Stimulated activated CD4-positive, alpha-beta T cell treated with anti-CD3 and anti-CD28 coated beads, Interleukin-4, amount 100 ng/mL, for 1 hour (primary cell): ENCODE data around the gene MACC1.
"Not testable (repeated sequence)": the region's sequence is repeated elsewhere in the genome, so short reads cannot be mapped to it uniquely, and the experiment has no call there.

Experiments
- DNase-seq: peaks from one replicate; pipeline ENCODE4 v3.0.0-alpha.2; 2020

The MACC1 gene

GRCh38 chr7:20165146-20165510 lies 52.1 kb downstream of the MACC1 start:
- no peak for DNase-seq

GRCh38 chr7:20164425-20165145 lies 52.6 kb downstream of the MACC1 start:
- no peak for DNase-seq

- no peak for DNase-seq
These were observed 54.5 kb downstream of the MACC1 start for GRCh38 chr7:20162665-20163064.

- no peak for DNase-seq
These were observed 57.9 kb downstream of the MACC1 start for GRCh38 chr7:20159226-20159747.

DNA sequence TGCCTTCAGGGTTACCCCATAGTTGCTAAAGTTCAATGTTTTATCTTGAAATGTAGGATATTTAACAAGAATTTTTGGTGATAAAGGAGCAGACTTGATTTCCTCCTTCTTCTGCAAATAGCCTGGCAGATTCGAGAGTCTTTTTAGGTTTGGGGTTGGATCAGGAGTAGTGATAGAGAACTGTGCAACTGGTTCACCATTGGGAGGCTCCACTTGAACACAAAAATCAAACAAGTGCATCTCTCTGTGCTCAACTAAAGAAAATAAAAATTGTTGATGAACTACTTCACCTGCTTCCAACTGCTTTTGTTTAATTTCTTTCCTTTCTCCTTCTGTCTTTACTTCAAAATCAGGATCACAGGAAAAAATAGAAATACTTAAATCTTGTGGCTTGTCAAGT lies 58.5 kb downstream of the MACC1 start:
- no peak for DNase-seq

DNA sequence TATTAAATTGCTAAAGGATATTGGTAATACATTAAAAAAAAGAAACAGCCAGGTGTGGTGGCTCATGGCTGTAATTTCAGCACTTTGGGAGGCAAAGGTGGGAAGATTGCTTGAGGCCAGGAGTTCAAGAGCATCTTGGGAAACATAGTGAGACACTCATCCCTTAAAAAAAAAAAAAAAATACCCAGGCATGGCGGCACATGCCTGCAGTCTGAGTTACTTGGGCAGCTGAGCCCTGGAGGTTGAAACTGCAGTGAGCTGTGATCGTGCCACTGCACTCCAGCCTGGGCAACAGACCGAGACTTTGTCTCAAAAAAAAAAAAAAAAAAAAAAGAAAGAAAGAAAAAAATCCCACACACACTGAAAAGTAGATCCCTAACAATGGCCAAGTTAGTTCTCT lies 59.7 kb downstream of the MACC1 start:
- DNase-seq: no peak

DNA sequence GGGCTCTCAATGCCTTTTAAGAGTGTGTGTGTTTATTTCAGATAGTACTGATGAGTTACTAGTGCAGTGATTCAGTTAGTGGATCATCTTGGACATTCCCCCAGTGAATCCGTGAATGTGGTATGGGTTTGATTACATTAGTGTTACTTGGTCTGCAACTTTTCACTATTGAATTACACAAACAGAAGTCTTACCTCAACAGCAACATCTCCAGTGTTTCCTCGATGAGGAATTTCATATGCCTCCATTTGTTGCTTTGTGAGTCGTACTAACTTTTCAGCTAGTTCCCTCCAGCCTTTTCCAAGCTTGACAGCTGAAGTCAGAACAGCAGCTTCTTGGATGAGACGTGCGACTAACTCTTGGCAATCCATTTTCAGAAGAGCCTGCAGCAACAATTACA lies 63.2 kb downstream of the MACC1 start:
- no peak for DNase-seq

DNA sequence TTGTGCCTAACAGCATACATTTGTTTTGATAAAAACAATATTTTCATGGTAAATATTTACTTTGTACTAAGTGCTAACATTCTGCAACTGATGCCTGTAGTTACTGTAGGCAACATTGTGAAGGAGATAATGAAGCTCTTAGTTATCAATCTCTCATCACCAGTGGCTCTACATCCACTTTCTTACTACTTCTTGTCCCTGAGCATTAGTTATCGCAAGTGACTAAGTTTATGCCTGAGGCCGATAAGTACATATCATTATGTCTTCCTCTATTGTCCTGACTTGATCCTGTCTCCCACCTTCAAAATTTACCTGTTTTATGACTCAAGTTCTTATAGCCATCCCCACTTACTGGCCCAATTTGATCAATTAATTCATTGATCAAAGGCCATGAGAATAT lies 63.6 kb downstream of the MACC1 start:
- no peak for DNase-seq

GRCh38 chr7:20152511-20152910 lies 64.7 kb downstream of the MACC1 start:
- DNase-seq: no peak

- no peak for DNase-seq
These were observed 65.3 kb downstream of the MACC1 start for GRCh38 chr7:20151708-20152456.

GRCh38 chr7:20146451-20146850 lies 70.7 kb downstream of the MACC1 start:
- DNase-seq: no peak

DNA sequence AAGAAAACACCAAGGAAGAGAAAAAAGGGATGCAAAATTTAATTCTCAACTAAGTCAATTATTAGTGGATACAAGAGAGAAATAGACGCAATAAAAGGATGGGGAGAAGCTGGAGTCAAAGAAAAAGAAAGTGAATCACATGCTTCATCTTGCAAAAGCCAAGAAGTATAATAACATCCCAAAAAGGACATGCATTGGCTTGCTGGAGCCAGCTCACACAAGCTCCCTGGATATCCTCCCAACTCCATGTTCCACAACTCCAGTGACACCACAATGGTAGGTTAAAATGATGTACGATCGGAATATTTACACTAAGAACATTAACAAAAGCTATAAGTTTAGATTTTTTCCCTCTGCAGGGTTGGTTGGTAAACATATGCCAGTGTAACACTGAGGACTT lies 72.4 kb downstream of the MACC1 start:
- no peak for DNase-seq

DNA sequence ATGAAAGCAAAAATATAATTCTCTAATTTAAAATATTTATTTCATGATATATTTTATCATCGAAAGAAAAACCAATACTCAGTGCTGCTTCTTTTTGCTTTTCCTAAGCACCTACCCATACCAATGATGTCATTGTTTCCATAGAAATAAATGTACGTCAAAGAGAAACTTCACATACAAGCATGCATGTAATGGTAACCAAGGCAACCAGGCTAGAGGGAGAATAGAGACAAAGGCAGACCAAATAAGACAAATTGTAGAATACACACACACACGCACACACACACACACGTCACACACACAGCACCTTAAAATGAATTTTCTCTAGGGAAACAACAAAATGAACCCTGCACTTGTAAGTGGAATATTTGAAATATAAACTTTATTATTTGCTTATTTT lies 75.5 kb downstream of the MACC1 start:
- DNase-seq: no peak

DNA sequence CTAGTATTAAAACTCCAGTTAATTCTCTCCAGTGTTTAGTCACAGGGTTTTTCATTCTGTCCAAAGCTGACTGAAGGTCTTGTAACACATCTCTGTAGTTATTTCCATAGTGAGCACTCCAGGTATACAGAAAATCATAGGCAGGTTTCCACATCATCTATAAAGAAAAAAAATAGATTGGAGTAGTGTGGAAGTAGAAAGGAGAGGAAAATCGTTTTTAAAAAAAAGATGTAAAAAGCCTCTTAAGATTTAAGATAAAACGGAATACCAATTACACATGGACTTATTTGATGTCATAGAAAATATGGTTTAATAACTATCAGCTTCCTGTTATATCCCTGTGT lies 76.2 kb downstream of the MACC1 start:
- no peak for DNase-seq

DNA sequence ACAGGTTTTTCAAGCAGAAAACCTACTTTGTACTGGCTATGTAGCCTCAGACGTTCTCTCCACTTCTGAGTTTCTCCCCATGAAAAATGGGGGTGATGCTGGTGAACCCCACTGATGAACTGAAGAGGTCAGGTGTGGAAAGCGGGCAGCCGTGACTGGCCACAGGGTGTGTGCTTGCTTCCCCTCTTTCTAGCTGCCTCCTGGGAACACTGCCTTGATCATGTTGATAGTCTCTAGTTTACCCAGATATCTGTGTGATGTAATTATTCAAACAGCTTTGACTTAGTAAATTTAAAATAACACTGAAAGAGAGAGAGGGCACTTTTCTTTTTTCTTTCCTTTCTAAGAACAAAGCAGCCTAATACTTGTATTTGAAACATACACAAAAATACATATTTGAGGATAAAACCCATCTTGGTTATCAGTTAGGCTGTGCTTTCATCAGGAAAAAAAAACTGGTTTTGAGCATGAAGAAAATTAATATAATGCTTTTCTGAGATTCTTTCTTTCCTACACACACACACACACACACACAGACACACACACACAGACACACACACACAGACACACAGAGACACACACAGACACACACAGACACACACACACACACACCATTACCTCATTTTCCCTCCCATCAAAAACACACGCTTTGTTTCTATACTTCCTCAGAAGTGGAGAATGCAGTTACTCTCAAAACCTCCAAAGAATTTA lies 76.7 kb downstream of the MACC1 start:
- DNase-seq: no peak

- no peak for DNase-seq
These were observed 80.5 kb downstream of the MACC1 start for GRCh38 chr7:20136647-20137046.

DNA sequence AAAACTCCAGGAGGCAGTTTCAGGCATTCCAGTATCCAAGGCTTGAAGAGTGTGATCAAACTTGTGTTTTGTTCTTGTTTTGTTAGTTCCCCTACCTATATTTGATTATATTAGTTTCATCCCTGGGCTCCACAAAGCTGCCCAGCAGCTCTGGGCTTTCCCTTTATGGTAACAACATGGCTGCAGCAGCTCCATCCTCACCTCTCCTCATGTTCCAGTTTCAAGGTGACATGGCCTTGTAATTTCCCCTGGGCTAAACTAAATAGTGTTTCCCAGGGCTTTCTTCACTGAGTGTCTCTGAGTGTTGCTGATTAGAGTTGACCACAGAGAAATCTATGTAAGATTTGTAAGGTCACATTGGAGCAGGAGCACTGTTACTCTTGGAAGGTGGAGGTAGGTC lies 83.4 kb downstream of the MACC1 start:
- no peak for DNase-seq

DNA sequence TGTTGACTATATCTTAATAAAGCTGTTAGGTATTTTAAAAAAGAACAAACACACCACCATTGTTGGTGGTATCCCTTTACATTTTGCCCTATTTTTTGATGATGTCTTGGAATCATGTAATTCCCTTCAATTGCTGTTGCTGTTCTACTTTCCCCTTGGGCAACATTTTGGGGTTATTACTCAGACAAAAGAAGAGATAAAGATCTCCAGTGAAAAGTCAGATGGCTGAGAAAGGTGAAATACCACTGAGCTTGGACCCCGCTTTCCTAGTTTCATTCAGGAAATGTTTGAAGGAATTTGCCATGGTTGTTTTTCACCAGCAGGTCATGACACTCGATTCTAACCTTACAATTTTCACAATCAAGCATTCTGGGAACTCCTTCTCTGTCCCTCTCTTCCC lies 84.6 kb downstream of the MACC1 start:
- DNase-seq: no peak

DNA sequence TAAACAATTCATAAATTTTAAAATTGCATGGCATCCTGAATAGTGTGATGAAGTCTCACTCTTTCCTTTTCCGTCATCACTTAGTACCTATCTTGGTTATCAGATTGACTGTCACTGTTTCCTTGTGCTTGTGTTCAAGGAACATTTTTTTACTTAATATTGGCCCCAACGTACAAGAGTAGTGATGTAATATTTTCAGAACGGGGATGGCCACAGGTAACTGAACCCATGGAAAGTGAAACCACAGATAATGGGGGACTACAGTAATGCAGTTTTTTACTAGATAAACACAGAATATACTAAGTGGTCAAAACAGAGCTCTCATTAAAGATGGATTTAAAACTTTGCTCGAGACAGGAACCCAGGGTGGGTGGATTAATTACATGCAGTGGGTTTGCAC lies 85.4 kb downstream of the MACC1 start:
- no peak for DNase-seq

DNA sequence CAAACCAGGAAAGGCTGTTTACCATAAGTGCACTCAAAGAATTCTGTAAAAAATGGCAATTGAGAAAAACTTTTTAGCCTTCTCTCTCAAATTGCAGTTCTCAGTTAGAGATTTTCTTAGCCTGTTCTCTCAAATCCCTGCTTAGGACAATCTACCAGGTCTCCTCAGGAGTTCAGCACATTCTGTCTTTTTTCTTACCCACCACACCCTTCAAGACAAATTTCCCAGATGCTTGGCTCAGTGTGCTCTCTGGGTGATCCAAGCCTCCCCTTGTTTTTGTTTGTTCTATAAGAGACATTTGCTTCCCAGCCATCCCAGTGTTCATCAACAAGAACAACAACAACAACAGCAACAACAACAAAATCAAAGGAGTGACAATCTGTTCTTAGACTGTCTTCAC lies 87.3 kb downstream of the MACC1 start:
- no peak for DNase-seq

DNA sequence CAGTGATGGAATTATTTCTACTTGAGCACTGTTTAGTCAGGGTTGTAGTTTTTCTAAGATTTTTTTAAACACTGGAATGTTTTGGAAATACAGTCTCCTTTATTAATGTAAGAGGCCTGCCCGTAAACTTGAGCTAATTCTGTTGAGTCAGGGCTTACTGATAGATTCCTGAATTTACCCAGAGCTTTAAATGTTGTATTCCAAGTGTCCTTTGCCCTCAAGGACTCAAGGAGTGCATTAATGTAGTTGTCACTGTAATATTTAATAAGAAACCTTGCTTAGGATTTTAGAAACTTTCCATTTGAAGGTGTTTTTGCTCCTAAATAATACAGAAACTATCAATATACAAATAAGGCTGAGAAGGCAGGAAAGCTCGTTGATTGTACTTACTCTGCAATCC lies 89.2 kb downstream of the MACC1 start:
- DNase-seq: no peak

DNA sequence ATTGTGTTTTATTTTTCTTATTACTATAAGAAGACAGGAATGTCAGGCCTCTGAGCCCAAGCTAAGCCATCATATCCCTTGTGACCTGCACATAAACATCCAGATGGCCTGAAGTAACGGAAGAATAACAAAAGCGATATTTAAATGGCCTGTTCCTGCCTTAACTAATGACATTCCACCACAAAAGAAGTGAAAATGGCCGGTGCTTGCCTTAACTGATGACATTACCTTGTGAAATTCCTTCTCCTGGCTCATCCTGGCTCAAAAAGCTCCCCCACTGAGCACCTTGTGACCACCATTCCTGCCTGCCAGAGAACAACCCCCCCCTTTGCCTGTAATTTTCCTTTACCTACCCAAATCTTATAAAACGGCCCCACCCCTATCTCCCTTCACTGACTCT lies 91.1 kb downstream of the MACC1 start:
- not testable (repeated sequence) for DNase-seq

DNA sequence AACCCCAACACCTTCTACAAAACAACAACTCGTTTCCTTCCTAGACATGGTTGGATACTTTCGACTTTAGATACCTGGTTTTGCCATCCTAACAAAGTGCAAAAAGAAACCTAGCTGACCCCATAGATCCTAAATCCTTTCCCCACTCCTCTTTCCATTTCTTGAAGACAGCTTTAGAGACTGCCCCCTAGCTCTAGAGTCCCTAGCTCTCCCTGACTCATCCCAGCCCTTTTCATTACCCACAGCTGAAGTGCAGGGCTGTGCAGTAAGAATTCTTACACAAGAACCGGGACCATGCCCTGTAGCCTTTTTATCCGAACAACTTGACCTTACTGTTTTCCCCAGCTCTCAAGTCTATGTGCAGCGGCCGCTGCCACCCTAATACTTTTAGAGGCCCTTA lies 93.1 kb downstream of the MACC1 start:
- not testable (repeated sequence) for DNase-seq
